CD4-positive, alpha-beta memory T cell (primary cell): Measurements from ENCODE around the gene LONP1. TPM values are rescaled to one million over a fixed set of nuclear protein-coding genes. Genes with fewer than 3 reads are reported as not detected.
"Not testable (repeated sequence)": the region's sequence is repeated elsewhere in the genome, so short reads cannot be mapped to it uniquely, and the experiment has no call there.

Experiments used
- CTCF ChIA-PET: fragments of 350-600 bp; sonication (Branson Sonifier 250); formaldehyde crosslinking; loops from one replicate; lab custom pipeline; 2021; ENCODE audit warnings: inconsistent platforms; ENCODE audit not compliant: partially characterized antibody; lab: Charles Lee
- POLR2A ChIA-PET: fragments of 350-600 bp; sonication (Branson Sonifier 250); formaldehyde crosslinking; loops from one replicate; lab custom pipeline; 2021; ENCODE audit not compliant: partially characterized antibody; lab: Charles Lee
- DNase-seq, 5 donors: peaks; one replicate each; pipeline versions ENCODE4 v3.0.0 to v3.0.0-alpha.2; 2020 to 2022; ENCODE audit warnings: mixed read lengths in 1 of 5
- H3K27ac ChIP-seq: one replicate; pipeline ENCODE4 v1.7.0; 2013; ENCODE audit warnings: low read depth, low read length
- H3K27me3 ChIP-seq: 2 replicates; pipeline ENCODE4 v1.7.0; 2013; ENCODE audit warnings: mild to moderate bottlenecking, low read length, moderate library complexity; ENCODE audit not compliant: insufficient read depth
- H3K36me3 ChIP-seq: 2 replicates; pipeline ENCODE4 v1.7.0; 2013; ENCODE audit warnings: mild to moderate bottlenecking, low read length, moderate library complexity; ENCODE audit not compliant: insufficient read depth
- H3K4me1 ChIP-seq: 2 replicates; pipeline ENCODE4 v1.7.0; 2013; ENCODE audit warnings: mild to moderate bottlenecking, low read length, moderate library complexity; ENCODE audit not compliant: insufficient read depth
- H3K4me3 ChIP-seq, 2 donors: one replicate each; pipeline ENCODE4 v1.7.0; 2013; ENCODE audit warnings: low read length in 2 of 2, mild to moderate bottlenecking in 1 of 2
- H3K9me3 ChIP-seq, 2 donors: one replicate each; pipeline ENCODE4 v1.7.0; 2013; ENCODE audit warnings: low read length in 2 of 2, control low read depth in 1 of 2; ENCODE audit not compliant: control insufficient read depth in 1 of 2
- H3K27ac Mint-ChIP-seq, 7 donors: one replicate each; pipeline ENCODE4 v1.8.0; 2020 to 2021; ENCODE audit warnings: mixed read lengths in 7 of 7, mild to moderate bottlenecking in 6 of 7, inconsistent platforms in 3 of 7, moderate library complexity in 3 of 7
- H3K27me3 Mint-ChIP-seq, 2 donors: one replicate each; pipeline ENCODE4 v1.8.0; 2020 to 2021; ENCODE audit warnings: mixed read lengths in 2 of 2
- H3K36me3 Mint-ChIP-seq, 2 donors: one replicate each; pipeline ENCODE4 v1.8.0; 2020 to 2021; ENCODE audit warnings: mixed read lengths in 2 of 2, inconsistent platforms in 1 of 2, mild to moderate bottlenecking in 1 of 2
- H3K4me1 Mint-ChIP-seq, 4 donors: one replicate each; pipeline ENCODE4 v1.8.0; 2020 to 2021; ENCODE audit warnings: mixed read lengths in 4 of 4, mild to moderate bottlenecking in 1 of 4
- H3K4me3 Mint-ChIP-seq, 8 donors: one replicate each; pipeline ENCODE4 v1.8.0; 2020 to 2021; ENCODE audit warnings: mixed read lengths in 8 of 8, mild to moderate bottlenecking in 7 of 8, moderate library complexity in 6 of 8, inconsistent platforms in 3 of 8
- H3K9me3 Mint-ChIP-seq, 8 donors: one replicate each; pipeline ENCODE4 v1.8.0; 2020 to 2021; ENCODE audit warnings: mixed read lengths in 8 of 8, mild to moderate bottlenecking in 5 of 8, inconsistent platforms in 3 of 8, moderate library complexity in 1 of 8
- intact Hi-C: fragments of 100-400 bp; cut with micrococcal nuclease; formaldehyde crosslinking; loops from one replicate; pipeline ENCODE4 v1.15.1; 2023
- polyA plus RNA-seq, 2 donors: library from polyadenylated mRNA; unstranded; fragments of 300-500 nt; fragmentation: Illumina TruSeq; gene quantifications; one replicate each; pipeline ENCODE4 v1.2.3, GENCODE V29; 2021
- total RNA-seq, 2 experiments: library from RNA; stranded (reverse); gene quantifications; one replicate each; pipeline ENCODE4 v1.2.3, GENCODE V29; 2021

LONP1 gene
- total and polyA plus RNA-seq, 4 experiments from 2014 or later = 10.9 to 64.7 (median 49.8) TPM

DNA sequence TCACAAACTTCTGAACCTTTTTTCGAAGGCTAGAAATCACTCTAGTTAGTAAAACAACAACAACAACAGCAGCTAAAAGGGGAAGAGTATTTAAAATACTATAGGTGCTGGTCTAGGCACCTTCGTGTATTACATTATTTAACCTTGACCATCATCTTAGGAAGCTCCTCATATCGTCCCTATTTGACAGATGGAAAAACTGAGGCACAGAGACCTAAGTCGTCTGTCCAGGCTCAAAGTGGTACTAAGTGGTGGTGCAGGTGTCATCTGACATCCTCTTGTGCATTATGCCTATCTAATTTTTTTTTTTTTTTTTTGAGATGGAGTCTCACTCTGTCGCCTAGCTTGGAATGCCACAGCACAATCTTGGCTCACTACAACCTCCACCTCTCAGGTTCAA lies 29.6 kb upstream of the LONP1 start:
- no peak overlapping the region for H3K4me3 ChIP-seq
- H3K36me3 ChIP-seq = no peaks in the 10 kb centered on the region
- H3K27me3 ChIP-seq = no peaks in the 10 kb centered on the region
- H3K4me1 ChIP-seq = no peaks in the 10 kb centered on the region
- H3K27ac ChIP-seq = no peak overlapping the region
- Mint-ChIP-seq H3K9me3 (no peaks in the 10 kb centered on the region), H3K27me3 (peaks cover 0 to 4% of the 10 kb centered on the region in 2 donors), H3K27ac (no peak overlapping the region), H3K36me3 (no peaks in the 10 kb centered on the region), H3K4me3 (no peak overlapping the region), H3K4me1 (no peaks in the 10 kb centered on the region)
- H3K9me3 ChIP-seq = no peaks in the 10 kb centered on the region
- POLR2A ChIA-PET = no interaction called here
- no peak for DNase-seq
- CTCF ChIA-PET = interaction anchor here (0.9 kb wide), 1 partner anchor 8 kb away, joined by 3 read pairs; no protein-coding TSS in a partner anchor
- intact Hi-C loops = no loop called here

DNA sequence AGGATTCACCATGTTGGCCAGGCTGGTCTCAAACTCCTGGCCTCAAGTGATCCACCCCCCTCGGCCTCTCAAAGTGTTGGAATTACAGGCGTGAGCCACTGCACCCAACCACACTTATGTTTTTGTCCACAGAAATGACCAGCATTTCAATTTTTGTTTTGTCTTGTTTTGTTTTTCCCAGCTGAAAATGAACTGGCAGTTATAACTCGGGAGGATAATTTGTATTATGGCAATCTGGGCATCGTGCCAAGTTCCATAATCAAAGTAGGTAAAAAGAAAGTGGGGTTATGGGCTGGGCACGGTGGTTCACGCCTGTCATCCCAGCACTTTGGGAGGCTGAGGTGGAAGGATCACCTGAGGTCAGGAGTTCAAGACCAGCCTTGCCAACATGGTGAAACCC lies 29.0 kb upstream of the LONP1 start:
- H3K36me3 Mint-ChIP-seq, H3K4me3 ChIP-seq, H3K4me3 Mint-ChIP-seq, H3K4me1 ChIP-seq, CTCF ChIA-PET, intact Hi-C loops, POLR2A ChIA-PET, H3K9me3 Mint-ChIP-seq, DNase-seq, H3K27me3 Mint-ChIP-seq, H3K27ac Mint-ChIP-seq, H3K27me3 ChIP-seq, H3K9me3 ChIP-seq, H3K36me3 ChIP-seq, H3K4me1 Mint-ChIP-seq, H3K27ac ChIP-seq: not testable (repeated sequence)

DNA sequence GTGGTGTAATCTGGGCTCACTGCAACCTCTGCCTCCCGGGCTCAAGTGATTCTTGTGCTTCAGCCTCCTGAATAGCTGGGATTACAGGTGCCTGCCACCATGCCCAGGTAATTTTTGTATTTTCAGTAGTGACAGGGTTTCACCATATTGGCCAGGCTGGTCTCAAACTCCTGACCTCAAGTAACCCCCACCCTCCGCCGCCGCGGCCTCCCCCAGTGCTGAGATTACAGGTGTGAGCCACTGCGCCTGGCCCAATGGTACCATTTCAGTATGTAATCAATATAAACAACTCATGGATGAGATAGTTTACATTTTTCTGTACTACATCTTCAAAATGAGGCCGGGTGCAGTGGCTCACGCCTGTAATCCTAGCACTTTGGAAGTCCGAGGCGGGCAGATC lies 25.1 kb upstream of the LONP1 start:
- H3K27ac ChIP-seq, H3K4me3 Mint-ChIP-seq, H3K4me3 ChIP-seq, H3K4me1 ChIP-seq, H3K27me3 Mint-ChIP-seq, H3K9me3 ChIP-seq, POLR2A ChIA-PET, H3K27ac Mint-ChIP-seq, intact Hi-C loops, DNase-seq, H3K27me3 ChIP-seq, H3K9me3 Mint-ChIP-seq, H3K36me3 ChIP-seq, H3K4me1 Mint-ChIP-seq, H3K36me3 Mint-ChIP-seq, CTCF ChIA-PET: not testable (repeated sequence)

DNA sequence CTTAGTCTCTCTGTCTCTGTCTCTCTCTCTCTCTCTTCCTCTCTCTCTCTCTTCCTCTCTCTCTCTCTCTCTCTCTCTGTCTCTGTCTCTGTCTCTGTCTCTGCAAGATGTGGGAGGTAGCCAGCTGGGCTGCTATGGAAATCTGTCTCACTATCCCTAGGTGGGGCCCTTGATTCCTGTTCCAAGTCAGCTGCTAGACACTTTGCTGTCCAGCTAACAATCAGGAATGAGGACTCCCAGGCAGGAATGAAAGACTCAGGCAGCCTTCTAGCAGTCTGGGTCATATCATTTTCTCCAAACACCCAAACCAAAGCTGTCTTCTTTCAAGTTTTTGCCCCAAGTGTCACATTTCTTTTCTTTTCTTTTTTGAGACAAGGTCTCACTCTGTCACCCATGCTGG lies 23.7 kb upstream of the LONP1 start:
- intact Hi-C loops = no loop called here
- no peaks in the 10 kb centered on the region for H3K27me3 ChIP-seq
- H3K4me3 ChIP-seq = no peak overlapping the region
- Mint-ChIP-seq H3K4me3 (no peak overlapping the region), H3K36me3 (no peaks in the 10 kb centered on the region), H3K27ac (no peak overlapping the region), H3K4me1 (peaks cover 0 to 4% (median 0%) of the 10 kb centered on the region in 4 donors), H3K27me3 (peaks cover 2 to 3% of the 10 kb centered on the region in 2 donors), H3K9me3 (no peaks in the 10 kb centered on the region)
- CTCF ChIA-PET = no interaction called here
- H3K27ac ChIP-seq = no peak overlapping the region
- POLR2A ChIA-PET = no interaction called here
- no peaks in the 10 kb centered on the region for H3K36me3 ChIP-seq
- no peaks in the 10 kb centered on the region for H3K9me3 ChIP-seq
- H3K4me1 ChIP-seq = no peaks in the 10 kb centered on the region
- DNase-seq = no peak

DNA sequence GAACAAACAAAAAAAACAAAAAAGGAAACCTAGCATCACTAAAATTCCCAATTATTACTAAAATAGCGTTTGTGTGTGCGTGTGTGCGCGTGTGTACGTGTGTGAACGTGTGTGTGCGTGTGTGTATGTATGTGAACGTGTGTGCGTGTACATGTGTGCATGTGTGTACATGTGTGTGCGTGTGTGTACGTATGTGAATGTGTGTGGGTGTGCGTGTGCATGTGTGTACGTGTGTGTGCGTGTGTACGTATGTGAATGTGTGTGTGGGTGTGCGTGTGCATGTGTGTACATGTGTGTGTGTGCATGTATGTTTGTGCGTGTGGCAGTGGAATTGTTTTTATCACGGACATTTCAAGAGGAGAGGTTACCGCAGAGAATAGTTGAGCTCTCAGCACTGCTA lies 22.1 kb upstream of the LONP1 start:
- no peak overlapping the region for H3K27ac ChIP-seq
- POLR2A ChIA-PET = no interaction called here
- Mint-ChIP-seq H3K4me1 (peaks cover 0 to 4% (median 0%) of the 10 kb centered on the region in 4 donors), H3K36me3 (no peaks in the 10 kb centered on the region), H3K4me3 (no peak overlapping the region), H3K9me3 (no peaks in the 10 kb centered on the region), H3K27me3 (peaks cover 2 to 3% of the 10 kb centered on the region in 2 donors), H3K27ac (no peak overlapping the region)
- H3K9me3 ChIP-seq = no peaks in the 10 kb centered on the region
- intact Hi-C loops = no loop called here
- no peak overlapping the region for H3K4me3 ChIP-seq
- CTCF ChIA-PET = no interaction called here
- H3K36me3 ChIP-seq = no peaks in the 10 kb centered on the region
- no peaks in the 10 kb centered on the region for H3K4me1 ChIP-seq
- no peak for DNase-seq
- no peaks in the 10 kb centered on the region for H3K27me3 ChIP-seq

DNA sequence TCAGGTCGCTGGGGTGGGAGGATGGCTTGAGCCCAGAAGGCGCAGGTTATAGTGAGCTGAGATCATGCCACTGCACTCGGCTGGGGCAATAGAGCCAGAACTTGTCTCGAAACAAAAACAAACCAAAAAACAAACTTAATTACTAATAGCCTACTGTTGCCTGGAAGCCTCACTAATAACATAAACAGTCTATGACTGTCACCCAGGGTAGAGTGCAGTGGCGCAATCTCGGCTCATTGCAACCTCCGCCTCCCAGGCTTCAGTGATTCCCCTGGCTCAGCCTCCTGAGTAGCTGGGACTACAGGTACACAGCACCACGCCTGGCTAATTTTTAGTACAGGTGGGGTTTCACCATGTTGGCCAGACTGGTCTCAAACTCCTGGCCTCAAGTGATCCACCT lies 18.5 kb upstream of the LONP1 start:
- Mint-ChIP-seq H3K9me3 (no peaks in the 10 kb centered on the region), H3K36me3 (no peaks in the 10 kb centered on the region), H3K27me3 (no peaks in the 10 kb centered on the region), H3K4me3 (no peak overlapping the region), H3K27ac (no peak overlapping the region), H3K4me1 (peaks cover 0 to under 1% (median 0%) of the 10 kb centered on the region in 4 donors)
- ChIA-PET POLR2A (no interaction called here), CTCF (interaction anchor here (0.7 kb wide), 1 partner anchor 239 kb away, joined by 3 read pairs; no protein-coding TSS in a partner anchor)
- DNase-seq = no peak
- Histone ChIP-seq H3K27me3 (no peaks in the 10 kb centered on the region), H3K4me1 (no peaks in the 10 kb centered on the region), H3K4me3 (no peak overlapping the region), H3K36me3 (no peaks in the 10 kb centered on the region), H3K27ac (no peak overlapping the region), H3K9me3 (no peaks in the 10 kb centered on the region)
- intact Hi-C loops = no loop called here

DNA sequence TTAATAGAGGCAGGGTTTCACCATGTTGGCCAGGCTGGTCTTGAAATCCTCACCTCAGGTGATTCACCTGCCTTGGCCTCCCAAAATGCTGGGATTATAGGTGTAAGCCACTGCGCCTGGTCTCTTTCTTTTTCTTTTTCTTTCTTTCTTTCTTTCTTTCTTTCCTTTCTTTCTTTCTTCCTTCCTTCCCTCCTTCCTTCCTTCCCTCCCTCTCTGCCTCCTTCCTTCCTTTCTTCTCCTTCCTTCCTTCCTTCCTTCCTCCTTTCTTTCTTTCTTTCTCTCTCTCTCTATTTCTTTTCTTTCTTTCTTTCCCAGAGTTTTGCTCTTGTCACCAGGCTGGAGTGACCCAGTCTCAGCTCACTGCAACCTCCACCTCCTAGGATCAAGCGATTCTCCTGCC lies 13.2 kb upstream of the LONP1 start:
- POLR2A ChIA-PET, H3K27ac Mint-ChIP-seq, H3K4me1 ChIP-seq, H3K27ac ChIP-seq, H3K36me3 ChIP-seq, H3K4me3 Mint-ChIP-seq, H3K36me3 Mint-ChIP-seq, H3K27me3 Mint-ChIP-seq, CTCF ChIA-PET, H3K9me3 Mint-ChIP-seq, H3K9me3 ChIP-seq, DNase-seq, intact Hi-C loops, H3K4me3 ChIP-seq, H3K4me1 Mint-ChIP-seq, H3K27me3 ChIP-seq: not testable (repeated sequence)

DNA sequence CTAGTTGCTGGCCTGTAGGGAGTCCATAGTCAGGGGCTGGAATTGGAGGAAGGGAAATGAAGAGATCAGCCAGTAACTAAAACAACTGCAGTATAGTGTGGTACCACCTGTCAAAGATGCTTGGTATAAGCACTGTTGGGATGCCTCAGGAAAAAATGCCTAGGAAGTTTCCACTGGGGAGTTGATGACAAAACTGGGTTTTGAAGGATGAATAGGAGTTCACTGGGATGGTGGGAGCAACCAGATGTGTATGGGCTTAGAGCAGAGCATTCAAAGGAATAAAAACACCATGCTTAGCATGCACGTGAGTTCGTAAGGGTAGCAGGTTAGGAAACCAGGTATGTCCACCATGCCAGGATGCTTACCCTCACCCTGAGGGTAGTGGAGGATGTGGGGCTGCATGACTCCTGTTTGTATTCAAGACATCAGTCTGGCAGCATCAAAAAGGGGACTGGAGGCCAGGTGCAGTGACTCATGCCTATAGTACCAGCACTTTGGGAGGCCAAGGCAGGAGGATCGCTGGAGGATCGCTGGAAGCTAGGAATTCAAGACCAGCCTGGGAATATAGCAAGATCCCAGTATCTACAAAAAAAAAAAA lies 7.6 kb upstream of the LONP1 start:
- Mint-ChIP-seq H3K9me3 (no peaks in the 10 kb centered on the region), H3K4me1 (no peaks in the 10 kb centered on the region), H3K27me3 (peaks cover 0 to 9% of the 10 kb centered on the region in 2 donors), H3K36me3 (no peaks in the 10 kb centered on the region), H3K27ac (no peak overlapping the region), H3K4me3 (no peak overlapping the region)
- DNase-seq = no peak
- H3K27me3 ChIP-seq = no peaks in the 10 kb centered on the region
- no peak overlapping the region for H3K27ac ChIP-seq
- H3K4me3 ChIP-seq = no peak overlapping the region
- H3K4me1 ChIP-seq = no peaks in the 10 kb centered on the region
- no peaks in the 10 kb centered on the region for H3K36me3 ChIP-seq
- CTCF ChIA-PET = no interaction called here
- no peaks in the 10 kb centered on the region for H3K9me3 ChIP-seq
- POLR2A ChIA-PET = no interaction called here
- intact Hi-C loops = no loop called here
